H1 (cell line): Measurements from ENCODE around the gene S100P. TPM values are rescaled to one million over a fixed set of nuclear protein-coding genes. Genes with fewer than 3 reads are reported as not detected.
"Not testable (repeated sequence)": the region's sequence is repeated elsewhere in the genome, so short reads cannot be mapped to it uniquely, and the experiment has no call there.

ENCODE experiments used
- CTCF ChIA-PET: fragments of 300-600 bp; sonication (Branson Sonifier 250); formaldehyde crosslinking; loops from one replicate; lab custom pipeline; 2021; ENCODE audit not compliant: partially characterized antibody; lab: Charles Lee
- POLR2A ChIA-PET: fragments of 300-600 bp; sonication (Branson Sonifier 250); formaldehyde crosslinking; loops from one replicate; lab custom pipeline; 2021; ENCODE audit warnings: inconsistent platforms; ENCODE audit not compliant: partially characterized antibody; lab: Charles Lee
- DNase-seq, 2 experiments: peaks; one replicate each; pipeline versions ENCODE4 v3.0.0 to v3.0.0-alpha.2; 2010 to 2022; ENCODE audit warnings: low spot score in 2 of 2, low read depth in 1 of 2, mixed read lengths in 1 of 2
- FAIRE-seq: peaks from 2 replicates; lab custom pipeline; 2011; peaks lifted over from hg19 to GRCh38; lab: Jason Lieb, UNC
- H2AFZ ChIP-seq: 2 replicates; pipeline ENCODE4 v1.8.1; 2012; ENCODE audit warnings: low read length, inconsistent platforms
- H2AK5ac ChIP-seq: 2 replicates; pipeline ENCODE4 v1.6.1; 2013; ENCODE audit warnings: low read depth, low read length
- H2BK120ac ChIP-seq: replicated peaks from 2 replicates; pipeline ENCODE3; 2013; ENCODE audit warnings: low read depth, low read length, inconsistent platforms
- H2BK12ac ChIP-seq: 2 replicates; pipeline ENCODE4 v1.6.1; 2013; ENCODE audit warnings: low read depth, low read length
- H2BK15ac ChIP-seq: 2 replicates; pipeline ENCODE4 v1.6.1; 2013; ENCODE audit warnings: low read length
- H2BK20ac ChIP-seq: 2 replicates; pipeline ENCODE4 v1.6.1; 2013; ENCODE audit warnings: low read length
- H2BK5ac ChIP-seq: 2 replicates; pipeline ENCODE4 v1.6.1; 2013; ENCODE audit warnings: low read depth, low read length
- H3K14ac ChIP-seq: 2 replicates; pipeline ENCODE4 v1.6.1; 2013; ENCODE audit warnings: inconsistent platforms; ENCODE audit not compliant: insufficient read length
- H3K18ac ChIP-seq: 2 replicates; pipeline ENCODE4 v1.6.1; 2013; ENCODE audit warnings: low read length; ENCODE audit errors: extremely low read depth
- H3K23ac ChIP-seq: 2 replicates; pipeline ENCODE4 v1.6.1; 2013; ENCODE audit warnings: inconsistent platforms; ENCODE audit not compliant: insufficient read length
- H3K23me2 ChIP-seq: 2 replicates; pipeline ENCODE4 v1.6.1; 2013; ENCODE audit warnings: low read depth, low read length
- H3K27ac ChIP-seq: 2 replicates; pipeline ENCODE4 v1.6.1; 2011; ENCODE audit warnings: low read depth, low read length, inconsistent platforms
- H3K27me3 ChIP-seq, 4 experiments: replicated peaks in 1 of 4; 1 replicate in 1 of 4; 2 replicates in 3 of 4; pipeline versions ENCODE4 v1.6.1 to v1.8.1; 2011 to 2013; ENCODE audit warnings: low read length in 3 of 4, mild to moderate bottlenecking in 3 of 4, inconsistent platforms in 2 of 4, mixed read lengths in 2 of 4, moderate library complexity in 1 of 4; ENCODE audit not compliant: control insufficient read depth in 3 of 4, insufficient read depth in 3 of 4; ENCODE audit errors: extremely low read depth in 1 of 4
- H3K36me3 ChIP-seq, 4 experiments: 2 replicates each; pipeline versions ENCODE4 v1.6.1 to v1.8.1; 2011 to 2013; ENCODE audit warnings: mild to moderate bottlenecking in 4 of 4, low read length in 3 of 4, moderate library complexity in 2 of 4, control low read depth in 1 of 4, inconsistent platforms in 1 of 4; ENCODE audit not compliant: insufficient read depth in 4 of 4, control insufficient read depth in 2 of 4
- H3K4ac ChIP-seq: replicated peaks from 2 replicates; pipeline ENCODE3; 2013; ENCODE audit warnings: low read length, low read depth, mixed read lengths, inconsistent platforms; ENCODE audit not compliant: insufficient read length
- H3K4me1 ChIP-seq, 4 experiments: replicated peaks in 1 of 4; 1 replicate in 1 of 4; 2 replicates in 3 of 4; pipeline versions ENCODE4 v1.6.1 to v1.8.1; 2011 to 2013; ENCODE audit warnings: low read length in 3 of 4, inconsistent platforms in 2 of 4, mixed read lengths in 1 of 4; ENCODE audit not compliant: insufficient read depth in 4 of 4, control insufficient read depth in 3 of 4
- H3K4me2 ChIP-seq, 2 experiments: 2 replicates each; pipeline versions ENCODE4 v1.6.1 to v1.8.1; 2011 to 2013; ENCODE audit warnings: low read depth in 2 of 2, low read length in 2 of 2, control low read depth in 1 of 2, inconsistent platforms in 1 of 2, mild to moderate bottlenecking in 1 of 2; ENCODE audit not compliant: insufficient read depth in 1 of 2
- H3K4me3 ChIP-seq, 4 experiments: fragments of 200-600, 300-600 bp in 1 of 4; sonication (generic), shearing (Covaris generic), sonication (Bioruptor Twin) in 1 of 4; 2 replicates each; pipeline versions ENCODE4 v1.5.1 to v1.8.1; 2011 to 2016; ENCODE audit warnings: low read length in 4 of 4, low read depth in 3 of 4, control low read depth in 2 of 4, inconsistent platforms in 2 of 4, mild to moderate bottlenecking in 2 of 4, mixed read lengths in 1 of 4, moderate library complexity in 1 of 4; ENCODE audit not compliant: insufficient read depth in 2 of 4; ENCODE audit errors: extremely low read depth in 1 of 4
- H3K56ac ChIP-seq: replicated peaks from 2 replicates; pipeline ENCODE3; 2013; ENCODE audit warnings: low read depth, mild to moderate bottlenecking, mixed read lengths, low read length, inconsistent platforms; ENCODE audit not compliant: insufficient read length
- H3K79me1 ChIP-seq: 2 replicates; pipeline ENCODE4 v1.6.1; 2013; ENCODE audit warnings: low read depth, low read length, control low read depth
- H3K79me2 ChIP-seq, 2 experiments: 2 replicates each; pipeline versions ENCODE4 v1.6.1 to v1.8.1; 2012 to 2013; ENCODE audit warnings: low read length in 2 of 2, mild to moderate bottlenecking in 2 of 2, inconsistent platforms in 1 of 2; ENCODE audit not compliant: insufficient read depth in 2 of 2, control insufficient read depth in 1 of 2
- H3K9ac ChIP-seq, 4 experiments: replicated peaks in 1 of 4; 1 replicate in 1 of 4; 2 replicates in 3 of 4; pipeline versions ENCODE4 v1.6.1 to v1.8.1; 2011 to 2013; ENCODE audit warnings: low read depth in 3 of 4, low read length in 3 of 4, control low read depth in 2 of 4, mild to moderate bottlenecking in 2 of 4, moderate library complexity in 2 of 4, inconsistent platforms in 1 of 4; ENCODE audit errors: extremely low read depth in 1 of 4
- H3K9me3 ChIP-seq, 2 experiments: 2 replicates each; pipeline versions ENCODE4 v1.6.1 to v1.8.1; 2012 to 2013; ENCODE audit warnings: mild to moderate bottlenecking in 2 of 2, moderate library complexity in 2 of 2, control low read depth in 1 of 2, inconsistent platforms in 1 of 2, low read depth in 1 of 2, low read length in 1 of 2, mixed read lengths in 1 of 2; ENCODE audit not compliant: insufficient read depth in 2 of 2
- H4K20me1 ChIP-seq, 2 experiments: replicated peaks in 1 of 2; 2 replicates each; pipeline versions ENCODE3 to v1.8.1; 2011 to 2013; ENCODE audit warnings: inconsistent platforms in 2 of 2, low read length in 2 of 2, mild to moderate bottlenecking in 1 of 2; ENCODE audit not compliant: insufficient read depth in 2 of 2, control insufficient read depth in 1 of 2
- H4K5ac ChIP-seq: 2 replicates; pipeline ENCODE4 v1.6.1; 2013; ENCODE audit warnings: low read length, low read depth, mixed read lengths, inconsistent platforms; ENCODE audit not compliant: insufficient read length
- H4K8ac ChIP-seq: 2 replicates; pipeline ENCODE4 v1.8.0; 2013; ENCODE audit warnings: mild to moderate bottlenecking, moderate library complexity, low read length, inconsistent platforms; ENCODE audit not compliant: insufficient read depth; ENCODE audit errors: extremely low read depth
- H4K91ac ChIP-seq: replicated peaks from 2 replicates; pipeline ENCODE3; 2013; ENCODE audit warnings: low read length, mixed read lengths, inconsistent platforms; ENCODE audit not compliant: insufficient read length
- WGBS, 2 experiments: shearing (Covaris generic) in 1 of 2; methylation state at CpG; one replicate each; pipeline versions ENCODE4 v1.1.6 to v1.1.7; 2013 to 2015; ENCODE audit warnings: low lambda C conversion rate in 2 of 2, mixed read lengths in 2 of 2, inconsistent platforms in 1 of 2, low coverage in 1 of 2, missing lambda C conversion rate in 1 of 2; ENCODE audit not compliant: insufficient replicate concordance in 2 of 2, insufficient coverage in 1 of 2, insufficient read length in 1 of 2; ENCODE audit errors: extremely low coverage in 1 of 2, missing lambda C conversion rate in 1 of 2; 5-methylcytosine and 5-hydroxymethylcytosine counted together
- polyA plus RNA-seq, 7 experiments: library from polyadenylated mRNA; depleted of rRNA in 3 of 7; stranded (reverse) in 5 of 7; unstranded in 2 of 7; fragments of >200 nt in 5 of 7; fragments of 200-250 nt in 2 of 7; gene quantifications; 1 replicate in 5 of 7; 2 replicates in 1 of 7; 4 replicates in 1 of 7; pipeline versions ENCODE4 v1.2.1 to v1.2.3, GENCODE V29; 2011 to 2013; ENCODE audit warnings: missing spikeins in 2 of 7, mixed read lengths in 2 of 7
- total RNA-seq: library from RNA; stranded (reverse); fragmentation: NEBNext Ultra II Directional; extraction: Animal tissue kit (Norgen Biotek cat#: 25700); gene quantifications from 2 replicates; pipeline ENCODE4 v1.2.1, GENCODE V29; 2021

The S100P gene
- total and polyA plus RNA-seq, 2 of the 8 experiments (the other 6 are each of a cell fraction or from before 2014, with no cell fraction given) = not detected

GRCh38 chr4:6654211-6654610, 39.5 kb upstream of the S100P start:
- H3K9ac ChIP-seq, H3K4me1 ChIP-seq, H3K36me3 ChIP-seq, H3K27ac ChIP-seq, H4K5ac ChIP-seq, H3K4me2 ChIP-seq, H4K20me1 ChIP-seq, H3K18ac ChIP-seq, H4K8ac ChIP-seq, H3K23ac ChIP-seq, H3K14ac ChIP-seq, H2BK15ac ChIP-seq, H3K4me3 ChIP-seq, H2AK5ac ChIP-seq, H3K79me1 ChIP-seq, H3K56ac ChIP-seq, H4K91ac ChIP-seq, H3K4ac ChIP-seq, H3K23me2 ChIP-seq, FAIRE-seq, DNase-seq, H2BK12ac ChIP-seq, CTCF ChIA-PET, H2BK5ac ChIP-seq, H2AFZ ChIP-seq, H3K79me2 ChIP-seq, H3K9me3 ChIP-seq, H2BK120ac ChIP-seq, H2BK20ac ChIP-seq: not testable (repeated sequence)
- peaks cover 0 to 14% (median 8%) of the 10 kb centered on the region in 4 experiments; a peak in 5 of 7 replicates for H3K27me3 ChIP-seq
- 80% methylated on average over 3 of the region's 3 CpGs; no CpG with 5 or more reads in 1 of the 2 experiments for WGBS, 2 experiments
- POLR2A ChIA-PET = interaction anchor here (0.9 to 1.1 kb wide), 2 partner anchors 11 to 27 kb away, joined by 3 read pairs; no protein-coding TSS in a partner anchor

DNA sequence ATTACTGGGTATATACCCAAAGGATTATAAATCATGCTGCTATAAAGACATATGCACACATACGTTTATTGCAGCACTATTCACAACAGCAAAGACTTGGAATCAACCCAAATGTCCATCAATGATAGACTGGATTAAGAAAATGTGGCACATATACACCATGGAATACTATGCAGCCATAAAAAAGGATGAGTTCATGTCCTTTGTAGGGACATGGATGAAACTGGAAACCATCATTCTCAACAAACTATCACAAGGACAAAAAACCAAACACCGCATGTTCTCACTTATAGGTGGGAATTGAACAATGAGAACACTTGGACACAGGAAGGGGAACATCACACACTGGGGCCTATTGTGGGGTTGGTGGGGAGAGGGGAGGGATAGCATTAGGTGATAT, 38.4 kb upstream of the S100P start:
- H3K4me1 ChIP-seq, H2BK12ac ChIP-seq, H4K20me1 ChIP-seq, H3K4ac ChIP-seq, H3K36me3 ChIP-seq, H4K5ac ChIP-seq, H4K8ac ChIP-seq, H3K23ac ChIP-seq, H3K9ac ChIP-seq, H3K14ac ChIP-seq, POLR2A ChIA-PET, H3K18ac ChIP-seq, H3K56ac ChIP-seq, FAIRE-seq, H3K79me2 ChIP-seq, H4K91ac ChIP-seq, H3K23me2 ChIP-seq, H3K9me3 ChIP-seq, H2AFZ ChIP-seq, H2BK120ac ChIP-seq, H3K79me1 ChIP-seq, H3K27ac ChIP-seq, H3K4me3 ChIP-seq, H2AK5ac ChIP-seq, H2BK20ac ChIP-seq, H3K4me2 ChIP-seq, DNase-seq, H2BK15ac ChIP-seq, H2BK5ac ChIP-seq: not testable (repeated sequence)
- CTCF ChIA-PET = interaction anchor here (0.9 to 2.0 kb wide), 2 partner anchors 25 to 419 kb away, joined by 3 to 8 read pairs; no protein-coding TSS in a partner anchor
- WGBS, 2 experiments = 71% methylated on average over 2 of the region's 2 CpGs; no CpG with 5 or more reads in 1 of the 2 experiments
- H3K27me3 ChIP-seq = peaks cover 0 to 24% (median 16%) of the 10 kb centered on the region in 4 experiments; a peak in 5 of 7 replicates
